GM19193 (cell line): ENCODE measurements around the gene EHD3.

Experiments
- POLR2A ChIP-seq: IDR thresholded peaks from 4 replicates; pipeline ENCODE4 v1.6.1; 2011; ENCODE audit not compliant: insufficient read depth, insufficient read length; ENCODE audit errors: extremely low read depth

EHD3 gene

DNA sequence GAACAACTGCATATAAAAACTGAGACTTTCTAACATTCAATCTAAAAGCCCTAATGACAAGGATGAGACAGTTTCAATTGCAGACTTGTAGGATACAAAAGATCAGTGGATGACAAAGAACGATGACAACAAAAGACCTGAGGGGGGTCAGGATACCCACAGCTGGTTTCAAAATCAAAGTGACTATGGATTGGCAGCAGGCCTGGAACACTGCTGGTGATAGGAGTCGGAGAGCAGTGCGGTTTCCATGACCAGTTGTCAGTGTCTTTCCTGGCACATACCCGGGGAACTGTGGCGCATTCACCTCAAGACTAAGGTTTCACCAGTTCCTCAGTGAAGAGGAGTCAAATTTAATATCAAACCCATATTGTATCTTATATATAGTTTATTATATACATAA lies 42.0 kb downstream of the EHD3 start:
- no peak for TF ChIP-seq POLR2A

DNA sequence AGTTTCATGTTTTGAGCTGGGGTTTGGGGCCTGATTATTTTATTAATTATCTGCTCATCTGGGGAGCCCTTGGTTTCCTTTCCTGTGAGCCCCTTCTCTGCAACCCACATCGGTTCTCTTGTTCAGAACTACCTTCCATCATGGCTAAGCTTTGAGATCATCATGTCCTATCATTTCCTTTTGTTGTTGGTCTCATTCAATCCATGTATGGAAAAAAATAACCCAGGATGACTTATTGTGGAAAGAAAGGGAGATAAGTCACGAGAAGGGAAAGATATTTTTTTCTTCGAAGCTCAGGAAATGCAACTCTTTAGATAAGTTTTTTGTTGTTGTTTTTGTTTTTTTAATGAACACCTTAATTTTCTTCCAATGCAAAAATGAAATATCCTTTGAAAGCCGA lies 43.7 kb downstream of the EHD3 start:
- no peak for TF ChIP-seq POLR2A

DNA sequence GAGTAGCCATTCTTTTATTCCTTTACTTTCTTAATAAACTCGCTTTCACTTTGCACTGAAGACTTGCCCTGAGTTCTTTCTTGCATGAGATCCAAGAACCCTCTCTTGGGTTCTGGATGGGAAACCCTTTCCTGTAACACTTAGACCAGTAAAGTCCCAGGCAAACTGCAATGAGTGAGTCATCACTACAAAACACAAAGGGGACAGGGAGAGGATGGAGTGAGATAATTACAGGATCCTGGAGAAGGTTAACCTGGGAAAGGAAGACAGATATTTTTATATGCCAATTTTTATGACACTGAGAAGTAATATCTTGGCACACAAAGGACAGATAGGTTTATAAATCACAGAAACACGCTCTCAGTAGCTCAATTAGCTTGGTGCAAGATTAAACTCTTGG lies 48.7 kb downstream of the EHD3 start:
- no peak for TF ChIP-seq POLR2A

DNA sequence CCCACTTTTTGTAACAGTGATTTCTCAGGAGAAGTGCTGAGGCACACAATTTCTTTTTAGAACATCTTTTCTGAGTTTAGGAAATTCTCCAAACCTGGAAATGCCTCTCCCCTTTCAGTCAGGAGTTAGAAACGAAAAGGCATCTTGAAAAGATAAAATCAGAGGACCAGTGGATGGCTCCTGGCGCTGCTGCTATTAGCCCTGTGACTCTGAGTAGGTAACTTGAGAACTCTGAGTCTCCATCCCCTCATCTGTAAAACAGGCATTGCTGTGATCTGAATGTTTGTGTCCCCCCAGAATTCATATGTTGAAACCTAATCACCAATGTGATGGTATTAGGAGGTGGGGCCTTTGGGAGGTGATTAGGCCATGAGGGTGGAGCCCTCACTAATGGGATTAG lies 50.2 kb downstream of the EHD3 start:
- no peak for TF ChIP-seq POLR2A

DNA sequence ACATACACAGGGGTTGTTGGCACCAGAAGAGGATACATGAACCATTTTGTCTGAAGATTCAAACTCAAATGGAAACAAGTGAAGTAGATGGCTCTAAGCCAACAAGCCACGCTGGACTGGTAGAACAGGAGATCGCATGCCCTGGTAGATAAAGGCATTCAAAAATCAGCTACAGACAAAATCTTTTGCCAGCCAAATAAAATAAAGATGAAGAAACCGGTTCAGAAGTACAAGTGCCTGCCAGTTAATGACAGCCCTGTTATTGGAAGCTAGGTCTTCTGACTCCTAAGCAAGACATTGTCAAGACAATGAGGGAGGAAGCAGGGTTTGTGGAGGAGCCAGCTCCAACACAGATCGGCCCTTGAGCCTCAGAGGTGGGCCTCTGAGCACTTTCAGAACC lies 52.3 kb downstream of the EHD3 start:
- TF ChIP-seq POLR2A, result no peak

DNA sequence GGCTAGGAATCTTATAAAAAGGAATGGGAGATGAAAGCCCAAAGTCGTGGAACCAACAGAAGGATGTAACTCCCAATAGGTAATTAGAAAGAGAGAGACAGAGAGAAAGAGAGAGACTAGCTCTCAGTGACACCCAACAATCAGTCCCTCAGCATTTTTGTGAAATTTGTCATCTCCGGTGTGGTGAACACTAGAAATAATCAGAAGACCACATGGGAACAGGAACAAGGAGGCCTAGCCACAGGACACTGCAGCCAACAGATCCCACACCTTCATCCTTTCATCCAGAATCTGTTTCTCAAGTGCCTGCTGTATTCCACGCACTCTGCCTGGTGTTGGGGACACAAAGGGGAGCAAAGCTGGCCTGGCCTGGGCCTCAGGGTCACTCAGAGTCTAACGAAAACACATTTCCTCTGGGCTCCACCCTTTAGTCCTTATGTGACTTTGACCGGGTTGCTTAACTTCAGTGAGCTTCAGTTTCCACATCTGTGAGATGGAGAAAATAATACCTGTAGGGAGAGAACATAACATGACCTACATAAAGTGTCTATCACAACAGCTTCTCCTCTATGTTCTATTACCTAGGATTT lies 53.1 kb downstream of the EHD3 start:
- TF ChIP-seq POLR2A, result no peak

DNA sequence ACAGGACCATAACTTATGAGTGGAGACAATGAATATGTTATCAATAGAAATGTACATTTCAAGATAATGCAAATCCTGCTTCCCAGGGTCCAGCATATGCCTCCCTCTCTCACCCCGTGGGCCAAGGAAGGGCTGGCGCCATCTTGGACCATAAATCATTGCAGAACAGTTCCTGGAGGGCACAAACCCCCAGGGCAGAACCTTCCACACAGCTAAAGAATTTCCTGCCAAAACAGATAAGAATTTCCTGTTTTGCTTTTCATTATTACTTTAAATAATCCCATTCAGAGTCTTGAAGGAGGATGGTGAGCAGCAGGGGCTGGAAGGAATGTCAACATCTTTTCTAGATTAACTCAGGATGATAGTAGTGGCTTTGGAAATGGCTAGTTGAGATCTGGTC lies 53.7 kb downstream of the EHD3 start:
- TF ChIP-seq POLR2A, result no peak

DNA sequence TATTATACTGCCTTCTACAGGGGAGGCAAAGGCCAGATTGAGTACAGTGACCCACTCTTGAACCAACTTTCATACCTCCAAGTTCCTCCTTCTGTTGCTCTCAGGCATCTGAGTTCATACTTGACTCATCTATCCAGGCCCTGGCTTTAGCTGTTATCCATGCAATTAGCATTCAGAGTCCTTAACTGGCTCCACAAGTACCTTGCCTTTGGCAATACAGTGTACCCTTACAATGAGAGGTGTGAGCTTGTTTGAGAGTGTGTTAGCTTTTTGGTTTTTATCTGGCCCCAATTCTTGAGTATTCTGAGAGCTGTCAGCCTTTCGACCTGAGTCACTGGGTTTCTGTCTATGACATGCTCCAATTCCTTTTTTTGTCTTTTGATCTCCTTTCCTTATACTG lies 60.2 kb downstream of the EHD3 start:
- no peak for TF ChIP-seq POLR2A

DNA sequence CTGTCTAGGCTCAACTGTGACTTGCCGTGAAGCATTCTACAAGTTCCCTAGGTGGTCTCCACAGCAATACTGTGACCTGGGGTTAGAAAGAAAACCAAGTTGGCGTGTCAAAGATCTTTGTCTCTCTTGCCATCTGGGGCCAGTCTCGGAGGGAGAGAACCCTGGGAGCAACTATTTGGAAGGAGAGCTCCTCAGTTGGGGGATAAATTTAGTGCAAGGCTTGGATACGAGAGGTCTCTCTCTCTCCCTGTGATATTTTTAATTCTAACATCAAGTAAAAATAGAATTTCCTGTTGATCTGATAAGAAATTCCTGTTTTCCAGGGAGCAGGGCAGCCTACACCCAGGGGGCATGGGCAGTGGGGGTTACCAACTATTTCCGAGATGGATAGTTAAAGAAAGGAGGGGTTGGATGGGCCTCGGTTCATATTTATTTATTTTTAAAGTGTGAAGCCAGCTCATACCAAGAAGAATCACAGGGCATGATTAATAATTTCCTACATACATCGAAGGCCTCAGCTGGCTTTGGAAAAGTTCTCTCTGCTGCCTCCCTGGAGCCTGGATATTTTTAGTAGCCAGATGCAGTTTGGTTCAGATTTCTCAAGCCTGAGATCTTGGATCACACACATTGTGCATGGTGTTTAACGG lies 62.8 kb downstream of the EHD3 start:
- TF ChIP-seq POLR2A, result no peak

DNA sequence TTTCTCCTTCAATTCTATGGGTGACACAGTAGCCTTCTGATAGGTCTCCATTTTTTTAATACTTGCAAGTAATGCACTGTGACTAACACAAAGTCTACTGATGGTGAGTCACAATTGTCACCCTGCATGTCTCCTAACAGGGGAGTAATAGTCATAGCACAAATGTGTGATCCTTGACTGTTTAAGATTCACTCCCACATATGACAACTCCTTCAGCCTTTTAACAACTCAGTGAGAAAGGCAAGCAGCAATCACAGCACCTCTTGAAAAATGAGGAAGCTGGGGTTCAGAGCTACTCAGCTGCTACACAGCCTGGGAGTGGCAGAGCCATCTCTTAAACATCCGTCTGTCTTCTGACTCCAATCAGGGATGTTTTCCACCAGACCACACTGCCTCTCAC lies 63.8 kb downstream of the EHD3 start:
- TF ChIP-seq POLR2A, result no peak

DNA sequence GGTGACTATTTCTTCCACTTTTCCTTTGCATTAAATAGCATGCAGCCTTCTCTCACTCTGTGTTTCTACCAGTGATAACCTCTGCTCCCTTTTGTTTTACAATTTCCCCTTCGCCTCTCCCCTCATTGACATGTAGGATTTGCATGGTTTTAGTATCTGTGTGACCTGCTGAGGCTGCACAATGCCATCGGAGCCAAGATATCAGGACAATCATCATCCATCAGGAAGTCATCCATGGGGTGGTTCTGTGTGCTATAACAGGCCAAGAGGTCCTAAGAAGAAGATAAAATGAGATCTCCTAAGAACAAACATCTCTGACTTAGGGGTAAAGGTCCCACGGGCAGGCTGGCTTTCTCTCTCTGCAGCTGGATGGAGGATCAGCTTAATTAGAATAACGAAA lies 65.6 kb downstream of the EHD3 start:
- no peak for TF ChIP-seq POLR2A

DNA sequence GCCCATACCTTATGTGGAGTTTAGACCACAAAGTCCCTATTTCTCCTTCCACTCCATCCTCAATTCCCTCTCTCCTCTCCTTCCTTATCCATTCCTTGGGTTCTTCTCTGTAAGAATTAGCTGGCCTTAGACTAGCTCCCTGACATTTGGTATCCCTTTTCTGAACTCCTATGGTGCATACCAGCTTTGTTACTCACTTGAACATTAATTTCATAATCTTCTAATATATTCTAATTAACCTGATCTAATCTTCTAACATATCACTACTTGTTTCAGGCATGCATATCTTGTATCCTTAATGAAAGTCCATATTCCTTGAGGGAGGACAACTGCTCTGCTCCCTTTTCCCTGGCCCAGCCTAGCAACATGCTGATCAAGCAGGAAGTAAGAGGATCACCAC lies 66.4 kb downstream of the EHD3 start:
- no peak for TF ChIP-seq POLR2A

DNA sequence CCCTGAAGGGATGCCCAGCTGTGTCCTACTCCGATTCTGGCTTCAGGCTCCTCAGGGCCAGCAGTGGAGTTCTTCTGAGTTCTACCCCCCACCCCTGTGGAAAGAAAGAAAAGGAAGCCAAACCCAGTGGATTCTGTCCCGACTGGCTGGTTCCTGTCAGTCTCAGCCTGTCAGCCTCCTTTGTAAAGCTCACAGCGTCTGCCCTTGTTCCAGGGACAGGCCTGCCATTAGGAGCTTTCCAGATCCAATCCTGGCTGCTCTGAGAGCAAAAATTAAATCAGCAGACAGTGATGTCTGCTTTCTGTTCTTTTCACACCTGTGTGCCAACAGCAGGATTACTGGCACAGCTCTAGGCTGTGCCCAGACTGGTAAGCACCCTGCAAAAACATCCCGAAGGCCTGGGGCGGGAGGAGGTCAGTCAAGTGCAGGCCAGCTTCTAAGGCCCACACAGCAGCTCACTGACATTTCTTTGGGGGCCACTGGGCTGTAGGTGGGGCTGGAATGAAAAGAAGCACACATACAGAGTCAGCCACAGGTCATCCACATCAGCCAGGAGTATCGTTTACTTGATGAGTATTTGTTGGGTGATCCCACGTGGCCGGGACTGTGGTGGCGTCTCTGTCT lies 69.1 kb downstream of the EHD3 start:
- no peak for TF ChIP-seq POLR2A

DNA sequence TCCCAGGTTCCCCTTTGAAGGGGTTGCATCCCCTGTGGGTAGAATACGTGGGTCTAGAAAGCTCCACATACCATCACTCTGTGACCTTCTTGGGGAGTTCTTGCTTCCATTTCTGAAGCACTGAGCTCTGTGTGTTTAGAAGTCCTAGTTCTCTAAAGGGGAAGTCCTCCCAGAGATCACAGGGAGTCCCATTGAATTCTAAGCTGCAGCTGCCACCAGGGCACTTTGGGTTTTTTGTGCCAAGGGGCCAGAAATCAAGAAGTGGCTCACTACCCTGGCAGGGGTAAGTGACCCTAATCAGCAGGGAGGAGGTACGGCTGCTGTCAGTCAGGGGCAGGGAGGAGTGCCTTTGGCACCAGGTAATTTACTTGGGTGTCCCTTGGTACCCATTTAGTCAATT lies 70.9 kb downstream of the EHD3 start:
- no peak for TF ChIP-seq POLR2A

DNA sequence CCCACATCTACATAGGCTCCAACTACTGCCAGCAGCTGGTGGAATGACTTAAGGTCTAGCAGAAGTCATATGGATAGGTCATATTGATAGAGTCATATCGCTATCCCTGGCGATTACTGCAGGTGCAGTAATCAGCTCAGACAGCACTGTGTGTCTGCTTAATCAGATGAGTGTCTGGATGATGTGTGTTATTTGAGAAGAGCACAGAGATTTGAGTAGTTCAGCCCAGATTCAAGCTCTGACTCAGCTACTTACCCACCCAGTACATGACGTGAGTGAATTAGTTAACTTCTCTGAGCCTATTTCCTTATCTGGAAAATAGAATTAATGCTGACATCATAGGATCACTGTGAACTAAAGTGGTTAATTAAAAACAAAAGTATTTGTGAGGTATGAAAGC lies 78.9 kb downstream of the EHD3 start:
- no peak for TF ChIP-seq POLR2A

DNA sequence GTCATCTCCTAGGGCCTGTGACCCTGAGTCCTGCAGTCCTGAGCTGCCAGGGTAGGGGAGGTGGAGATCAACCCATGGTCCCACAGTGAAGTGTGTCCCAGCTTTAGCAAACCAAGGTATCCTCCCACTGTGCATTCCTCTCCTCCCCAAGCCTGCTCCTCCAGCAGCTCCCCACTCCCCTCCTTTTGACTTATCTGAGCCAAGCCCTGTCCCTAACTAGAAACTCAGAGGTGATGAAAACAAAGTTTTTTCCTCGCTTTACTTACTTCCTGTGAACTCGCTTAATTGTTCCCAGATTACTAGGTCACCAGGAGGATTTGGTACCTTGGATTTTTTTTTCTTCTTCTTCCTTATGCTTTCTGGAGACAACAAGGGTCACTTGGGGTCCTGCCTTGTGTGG lies 80.8 kb downstream of the EHD3 start:
- no peak for TF ChIP-seq POLR2A
